NB4 (cell line): Measurements from ENCODE around the gene AGFG2.

ENCODE experiments used
- DNase-seq: peaks from one replicate; pipeline ENCODE4 v3.0.0; 2010; ENCODE audit warnings: low read depth
- H3K4me3 ChIP-seq: one replicate; pipeline ENCODE4 v1.5.1; 2011; ENCODE audit warnings: mild to moderate bottlenecking, low read depth, low read length, moderate library complexity
- MAX ChIP-seq: IDR thresholded peaks from 2 replicates; pipeline ENCODE4 v1.6.1; 2011; ENCODE audit warnings: low read depth, low read length
- MYC ChIP-seq: IDR thresholded peaks from 2 replicates; pipeline ENCODE4 v1.6.1; 2011; ENCODE audit warnings: low read depth, low read length
- POLR2A ChIP-seq: IDR thresholded peaks from 2 replicates; pipeline ENCODE4 v1.6.1; 2011; ENCODE audit warnings: mild to moderate bottlenecking; ENCODE audit not compliant: insufficient read length; ENCODE audit errors: extremely low read depth
- TF ChIP-seq, protein P1 (sequence below): IDR thresholded peaks from one replicate; pipeline ENCODE4 v1.5.1; 2012; ENCODE audit warnings: low read depth, low read length

Gene AGFG2

GRCh38 chr7:100552532-100552931, 13.5 kb downstream of the AGFG2 start:
- no peak overlapping the region for H3K4me3 ChIP-seq
- DNase-seq, result no peak
- TF ChIP-seq, protein P1, sequence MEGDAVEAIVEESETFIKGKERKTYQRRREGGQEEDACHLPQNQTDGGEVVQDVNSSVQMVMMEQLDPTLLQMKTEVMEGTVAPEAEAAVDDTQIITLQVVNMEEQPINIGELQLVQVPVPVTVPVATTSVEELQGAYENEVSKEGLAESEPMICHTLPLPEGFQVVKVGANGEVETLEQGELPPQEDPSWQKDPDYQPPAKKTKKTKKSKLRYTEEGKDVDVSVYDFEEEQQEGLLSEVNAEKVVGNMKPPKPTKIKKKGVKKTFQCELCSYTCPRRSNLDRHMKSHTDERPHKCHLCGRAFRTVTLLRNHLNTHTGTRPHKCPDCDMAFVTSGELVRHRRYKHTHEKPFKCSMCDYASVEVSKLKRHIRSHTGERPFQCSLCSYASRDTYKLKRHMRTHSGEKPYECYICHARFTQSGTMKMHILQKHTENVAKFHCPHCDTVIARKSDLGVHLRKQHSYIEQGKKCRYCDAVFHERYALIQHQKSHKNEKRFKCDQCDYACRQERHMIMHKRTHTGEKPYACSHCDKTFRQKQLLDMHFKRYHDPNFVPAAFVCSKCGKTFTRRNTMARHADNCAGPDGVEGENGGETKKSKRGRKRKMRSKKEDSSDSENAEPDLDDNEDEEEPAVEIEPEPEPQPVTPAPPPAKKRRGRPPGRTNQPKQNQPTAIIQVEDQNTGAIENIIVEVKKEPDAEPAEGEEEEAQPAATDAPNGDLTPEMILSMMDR, result no peak
- no peak for TF ChIP-seq MAX
- TF ChIP-seq MYC, result no peak
- TF ChIP-seq POLR2A, result no peak

GRCh38 chr7:100553032-100553431, 14.0 kb downstream of the AGFG2 start:
- no peak for TF ChIP-seq MYC
- no peak for TF ChIP-seq MAX
- TF ChIP-seq, protein P1, result no peak
- TF ChIP-seq POLR2A, result no peak
- no peak overlapping the region for H3K4me3 ChIP-seq
- DNase-seq, result no peak

DNA sequence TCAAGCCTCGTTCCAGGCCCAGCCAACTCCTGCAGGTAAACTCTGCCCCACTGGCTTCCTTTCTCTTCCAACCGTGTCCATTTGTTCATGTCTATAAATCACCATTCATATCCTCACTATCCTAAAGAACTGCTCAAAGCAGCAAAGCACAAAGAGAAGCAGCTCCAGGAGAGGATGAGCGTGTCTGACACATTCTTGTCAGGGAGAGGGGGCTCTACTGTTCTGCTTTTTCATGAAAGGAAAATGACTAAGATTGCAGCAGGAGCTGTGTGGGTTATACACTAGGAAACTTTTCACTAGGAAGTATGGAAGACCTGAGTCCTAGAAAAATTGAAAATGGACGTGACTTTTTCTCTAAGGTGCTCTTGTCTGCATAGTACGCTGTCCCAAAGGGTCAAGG, 16.7 kb downstream of the AGFG2 start:
- no peak overlapping the region for H3K4me3 ChIP-seq
- DNase-seq, result no peak
- TF ChIP-seq MYC (no peak), POLR2A (no peak), MAX (no peak)
- TF ChIP-seq, protein P1, result no peak

DNA sequence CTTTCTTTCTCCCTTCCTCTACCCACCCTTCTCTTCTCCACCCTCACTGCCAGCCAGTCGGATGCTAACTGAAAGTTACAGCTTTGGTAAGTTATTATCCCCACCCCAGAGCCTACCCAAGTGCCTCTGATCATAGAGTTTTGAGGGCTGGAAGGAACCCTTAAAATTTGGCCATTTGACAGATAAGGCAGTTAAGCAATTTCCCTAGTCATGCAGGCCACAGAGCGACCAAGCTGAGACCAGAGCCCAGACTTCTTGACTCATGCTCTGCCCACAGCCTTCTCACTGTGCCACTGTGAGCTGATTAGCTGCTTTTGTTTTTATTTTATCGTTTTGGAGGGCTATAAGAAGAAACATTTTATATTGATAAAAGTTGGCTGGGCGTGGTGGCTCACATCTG, 17.5 kb downstream of the AGFG2 start:
- H3K4me3 ChIP-seq, result no peak overlapping the region
- peak; percentile 72 for DNase-seq
- TF ChIP-seq MAX (peak; percentile 41; the same call in 1 of the 2 replicates), MYC (peak; percentile 47; the same call in 1 of the 2 replicates), POLR2A (no peak)

GRCh38 chr7:100559127-100559526, 20.1 kb downstream of the AGFG2 start:
- DNase-seq, result no peak
- no peak for TF ChIP-seq POLR2A
- TF ChIP-seq, protein P1, result no peak
- TF ChIP-seq MAX, result no peak
- no peak for TF ChIP-seq MYC
- no peak overlapping the region for H3K4me3 ChIP-seq

DNA sequence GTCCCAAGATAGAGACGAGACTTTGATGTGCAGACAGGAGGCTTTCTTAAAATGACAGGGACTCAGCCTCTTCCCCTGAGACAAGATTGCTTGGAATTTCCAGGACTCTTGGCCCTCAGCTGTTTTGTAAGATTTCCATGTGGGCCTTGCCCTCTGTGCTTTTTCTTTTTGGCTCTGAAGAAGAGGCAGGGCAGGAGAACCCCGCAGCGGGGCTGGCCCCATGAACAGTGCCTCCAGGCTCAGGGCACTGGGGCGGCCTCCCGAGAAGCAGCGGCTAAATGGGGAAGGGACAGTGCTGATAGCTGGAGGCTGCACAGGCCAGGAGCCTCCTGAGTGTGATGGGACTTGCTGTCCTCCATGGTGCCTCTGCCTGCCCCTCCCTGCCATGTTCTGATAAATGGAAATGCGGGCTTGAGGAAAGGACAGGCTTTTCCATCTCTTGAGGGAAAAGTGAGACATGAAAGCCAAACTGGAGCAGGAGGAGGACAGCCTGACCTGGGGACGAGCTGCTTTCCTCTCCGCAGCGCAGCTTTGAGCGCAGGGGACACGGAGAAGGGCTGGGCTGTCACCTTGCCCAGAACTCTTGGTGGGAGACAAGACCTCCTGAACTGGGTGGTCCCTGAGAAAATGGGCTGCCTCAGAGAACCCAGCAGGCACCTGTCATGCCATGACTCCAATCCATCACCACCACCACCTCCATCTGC, 22.6 kb downstream of the AGFG2 start:
- no peak for TF ChIP-seq MYC
- no peak for TF ChIP-seq MAX
- no peak for TF ChIP-seq POLR2A
- TF ChIP-seq, protein P1, result no peak
- DNase-seq, result no peak
- H3K4me3 ChIP-seq, result no peak overlapping the region
